Sigmoid colon (tissue), 4 donors: ENCODE data around the gene PCDHA10.

Source experiments
- POLR2A ChIP-seq, 2 donors: fragments of 450-650 bp; IDR thresholded peaks; one replicate each; pipeline ENCODE4 v1.6.1; 2016; ENCODE audit warnings: antibody characterized with exemption in 2 of 2, mild to moderate bottlenecking in 2 of 2, moderate library complexity in 2 of 2
- POLR2AphosphoS5 ChIP-seq, 4 donors: sonication (generic); formaldehyde crosslinking; IDR thresholded peaks; one replicate each; pipeline ENCODE4 v1.6.1; 2017; ENCODE audit warnings: antibody characterized with exemption in 4 of 4

- TF ChIP-seq POLR2A (IDR thresholded peaks at IDR 0.05) (no peak), POLR2AphosphoS5 (IDR thresholded peaks at IDR 0.05) (no peak)
These were observed 19.7 kb downstream of the PCDHA10 start, which contains the start of gene PCDHA12 for GRCh38 chr5:140875085-140876065.
